Measurements from ENCODE around the gene HLA-DOA. TPM values are rescaled to one million over a fixed set of nuclear protein-coding genes. Genes with fewer than 3 reads are reported as not detected.

Gene HLA-DOA
- total and polyA plus RNA-seq, 2 donors (not counting 1 experiment from before 2014, with no cell fraction given), result 209 to 338 TPM

DNA sequence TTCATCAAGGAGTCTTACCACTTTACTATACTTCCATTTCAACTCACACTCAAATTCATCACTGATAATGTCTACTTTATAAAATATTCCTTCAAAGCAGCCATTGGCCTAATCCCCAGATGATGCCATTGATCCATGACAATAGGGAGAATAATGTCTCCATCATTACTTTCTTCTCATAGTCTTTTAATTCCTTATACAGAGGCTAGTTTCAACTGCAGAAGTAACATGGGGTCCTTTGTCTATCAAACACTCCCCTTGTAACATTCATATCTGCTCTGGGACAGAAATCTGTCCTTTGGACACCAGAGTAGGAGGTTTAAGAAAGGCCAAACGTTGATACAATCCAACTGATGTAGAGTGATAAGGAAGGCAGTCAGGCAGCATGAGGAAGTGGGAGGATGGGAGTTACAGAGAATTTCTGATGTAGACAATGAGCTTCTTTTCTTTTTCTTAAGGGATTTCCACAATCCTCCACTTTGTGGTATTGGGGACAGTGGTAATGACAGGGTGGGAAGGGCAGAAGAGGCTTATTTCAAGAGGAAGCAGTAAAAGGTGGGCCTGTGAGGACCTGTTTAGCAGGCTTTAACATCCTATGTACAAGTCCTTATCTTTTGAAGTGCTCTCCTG, 18.9 kb upstream of the HLA-DOA start:
- no peaks in the 10 kb centered on the region for H3K27me3 Mint-ChIP-seq
- peak overlapping the region; percentile 75 for H3K9ac ChIP-seq (ENCODE audit: low read length)
- H2AFZ ChIP-seq (ENCODE audit: insufficient read depth, low read depth, low read length, poor library complexity, severe bottlenecking), result no peak overlapping the region
- H3K79me2 ChIP-seq (ENCODE audit: control insufficient read depth, insufficient read depth, low read length), result peaks cover 20% of the 10 kb centered on the region
- ATAC-seq (ENCODE audit: low read depth), result no peak
- no peak for TF ChIP-seq EZH2 (IDR thresholded peaks at IDR 0.05; ENCODE audit: borderline replicate concordance, insufficient read depth, low read depth, low read length, poor library complexity, severe bottlenecking)
- TF ChIP-seq, protein P1, sequence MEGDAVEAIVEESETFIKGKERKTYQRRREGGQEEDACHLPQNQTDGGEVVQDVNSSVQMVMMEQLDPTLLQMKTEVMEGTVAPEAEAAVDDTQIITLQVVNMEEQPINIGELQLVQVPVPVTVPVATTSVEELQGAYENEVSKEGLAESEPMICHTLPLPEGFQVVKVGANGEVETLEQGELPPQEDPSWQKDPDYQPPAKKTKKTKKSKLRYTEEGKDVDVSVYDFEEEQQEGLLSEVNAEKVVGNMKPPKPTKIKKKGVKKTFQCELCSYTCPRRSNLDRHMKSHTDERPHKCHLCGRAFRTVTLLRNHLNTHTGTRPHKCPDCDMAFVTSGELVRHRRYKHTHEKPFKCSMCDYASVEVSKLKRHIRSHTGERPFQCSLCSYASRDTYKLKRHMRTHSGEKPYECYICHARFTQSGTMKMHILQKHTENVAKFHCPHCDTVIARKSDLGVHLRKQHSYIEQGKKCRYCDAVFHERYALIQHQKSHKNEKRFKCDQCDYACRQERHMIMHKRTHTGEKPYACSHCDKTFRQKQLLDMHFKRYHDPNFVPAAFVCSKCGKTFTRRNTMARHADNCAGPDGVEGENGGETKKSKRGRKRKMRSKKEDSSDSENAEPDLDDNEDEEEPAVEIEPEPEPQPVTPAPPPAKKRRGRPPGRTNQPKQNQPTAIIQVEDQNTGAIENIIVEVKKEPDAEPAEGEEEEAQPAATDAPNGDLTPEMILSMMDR (IDR thresholded peaks at IDR 0.05), result no peak
- peak; percentile 77 for DNase-seq
- POLR2A ChIA-PET, result interaction anchor here (0.6 to 4.8 kb wide), 16 partner anchors 8 to 143 kb away, joined by 3 to 136 read pairs (median 5); partner anchors contain the start of genes HLA-DPA1 and HLA-DPB1
- no peaks in the 10 kb centered on the region for H3K9me3 Mint-ChIP-seq (ENCODE audit: insufficient read depth)
- H3K4me1 Mint-ChIP-seq, result peaks cover 64% of the 10 kb centered on the region
- peak overlapping the region; percentile 78 for H3K4me3 Mint-ChIP-seq
- peak overlapping the region; percentile 99 for H3K27ac ChIP-seq (ENCODE audit: low read length in 2 of 2)
- CTCF ChIA-PET, result interaction anchor here (1.0 to 7.6 kb wide), 11 partner anchors 9 to 220 kb away, joined by 3 to 75 read pairs (median 5); partner anchors contain the start of genes HLA-DMB, HLA-DPA1 and HLA-DPB1
- no peaks in the 10 kb centered on the region for H3K9me3 ChIP-seq (ENCODE audit: control extremely low read depth in 1 of 3, control insufficient read depth in 2 of 3, insufficient read depth in 1 of 3, low read length in 2 of 3)
- peak overlapping the region; percentile 99 for H3K27ac Mint-ChIP-seq
- WGBS (ENCODE audit: insufficient coverage), result no CpG with 5 or more reads among the region's 1 CpG
- H3K4me3 ChIP-seq (ENCODE audit: control extremely low read depth in 1 of 5, extremely low read depth in 1 of 5, insufficient read depth in 1 of 5, low read depth in 2 of 5, low read length in 4 of 5), result peak overlapping the region in 1 of 5 experiments; percentile 51
- intact Hi-C loops (cut with micrococcal nuclease), result loop anchor here (1.0 to 5.0 kb wide), 3 partner anchors 9 to 56 kb away; no protein-coding TSS in a partner anchor
- no peaks in the 10 kb centered on the region for H4K20me1 ChIP-seq (ENCODE audit: control insufficient read depth, insufficient read depth, low read length, poor library complexity, severe bottlenecking)
- H3K27me3 ChIP-seq (replicated peaks in 1 of 4; ENCODE audit: control extremely low read depth in 1 of 4, control insufficient read depth in 3 of 4, insufficient read depth in 4 of 4, low read length in 3 of 4), result no peaks in the 10 kb centered on the region
- H3K4me1 ChIP-seq (ENCODE audit: control insufficient read depth in 2 of 2, insufficient read depth in 2 of 2, low read length in 2 of 2), result peaks cover 45 to 54% of the 10 kb centered on the region in 2 donors
- no peaks in the 10 kb centered on the region for H3K36me3 ChIP-seq (replicated peaks in 1 of 2; ENCODE audit: control extremely low read depth in 1 of 2, control insufficient read depth in 1 of 2, extremely low read depth in 1 of 2, insufficient read depth in 2 of 2, low read length in 1 of 2)
- H3K4me2 ChIP-seq (replicated peaks; ENCODE audit: low read depth, low read length, poor library complexity, severe bottlenecking), result peak overlapping the region; percentile 67

GRCh38 chr6:33024521-33024920, 15.1 kb upstream of the HLA-DOA start:
- Histone ChIP-seq H3K36me3 (replicated peaks in 1 of 2; ENCODE audit: control extremely low read depth in 1 of 2, control insufficient read depth in 1 of 2, extremely low read depth in 1 of 2, insufficient read depth in 2 of 2, low read length in 1 of 2) (no peaks in the 10 kb centered on the region), H3K27me3 (replicated peaks in 1 of 4; ENCODE audit: control extremely low read depth in 1 of 4, control insufficient read depth in 3 of 4, insufficient read depth in 4 of 4, low read length in 3 of 4) (no peaks in the 10 kb centered on the region), H3K4me2 (replicated peaks; ENCODE audit: low read depth, low read length, poor library complexity, severe bottlenecking) (no peak overlapping the region), H3K4me1 (ENCODE audit: control insufficient read depth in 2 of 2, insufficient read depth in 2 of 2, low read length in 2 of 2) (peaks cover 56 to 62% of the 10 kb centered on the region in 2 donors), H3K27ac (ENCODE audit: low read length in 2 of 2) (no peak overlapping the region), H3K9ac (ENCODE audit: low read length) (no peak overlapping the region), H2AFZ (ENCODE audit: insufficient read depth, low read depth, low read length, poor library complexity, severe bottlenecking) (no peak overlapping the region), H3K79me2 (ENCODE audit: control insufficient read depth, insufficient read depth, low read length) (peaks cover 40% of the 10 kb centered on the region), H4K20me1 (ENCODE audit: control insufficient read depth, insufficient read depth, low read length, poor library complexity, severe bottlenecking) (no peaks in the 10 kb centered on the region), H3K9me3 (ENCODE audit: control extremely low read depth in 1 of 3, control insufficient read depth in 2 of 3, insufficient read depth in 1 of 3, low read length in 2 of 3) (no peaks in the 10 kb centered on the region), H3K4me3 (ENCODE audit: control extremely low read depth in 1 of 5, extremely low read depth in 1 of 5, insufficient read depth in 1 of 5, low read depth in 2 of 5, low read length in 4 of 5) (no peak overlapping the region)
- Mint-ChIP-seq H3K4me1 (peaks cover 68% of the 10 kb centered on the region), H3K27me3 (no peaks in the 10 kb centered on the region), H3K27ac (no peak overlapping the region), H3K9me3 (ENCODE audit: insufficient read depth) (no peaks in the 10 kb centered on the region), H3K4me3 (no peak overlapping the region)
- intact Hi-C loops (cut with micrococcal nuclease), result no loop called here
- no peak for DNase-seq
- no peak for TF ChIP-seq EZH2 (IDR thresholded peaks at IDR 0.05; ENCODE audit: borderline replicate concordance, insufficient read depth, low read depth, low read length, poor library complexity, severe bottlenecking)
- TF ChIP-seq, protein P1 (IDR thresholded peaks at IDR 0.05), result no peak
- ATAC-seq (ENCODE audit: low read depth), result no peak
- POLR2A ChIA-PET, result interaction anchor here (0.6 kb wide), 1 partner anchor 72 kb away, joined by 3 read pairs; the partner anchor contains the start of gene HLA-DMA
- CTCF ChIA-PET, result interaction anchor here (7.6 kb wide), 1 partner anchor 11 kb away, joined by 75 read pairs; no protein-coding TSS in a partner anchor

Measured in B cell (primary cell).